Adipocyte (in vitro differentiated cells): ENCODE data around the gene LGALS1.

ENCODE experiments used
- DNase-seq: peaks from one replicate; pipeline ENCODE4 v3.0.0-alpha.2; 2015; ENCODE audit warnings: low read depth
- H3K27me3 ChIP-seq: replicated peaks from 2 replicates; pipeline ENCODE4 v1.7.0; 2013; ENCODE audit warnings: mild to moderate bottlenecking, low read length, moderate library complexity; ENCODE audit not compliant: control insufficient read depth, insufficient read depth
- H3K36me3 ChIP-seq: 2 replicates; pipeline ENCODE4 v1.7.0; 2013; ENCODE audit warnings: low read length, mild to moderate bottlenecking, moderate library complexity; ENCODE audit not compliant: control insufficient read depth, insufficient read depth, severe bottlenecking
- H3K4me1 ChIP-seq: 2 replicates; pipeline ENCODE4 v1.7.0; 2013; ENCODE audit warnings: mild to moderate bottlenecking, low read length, moderate library complexity; ENCODE audit not compliant: control insufficient read depth, insufficient read depth
- H3K4me3 ChIP-seq: 2 replicates; pipeline ENCODE4 v1.7.0; 2013; ENCODE audit warnings: mild to moderate bottlenecking, low read length, moderate library complexity
- H3K9ac ChIP-seq: 2 replicates; pipeline ENCODE4 v1.7.0; 2013; ENCODE audit warnings: mild to moderate bottlenecking, low read length, moderate library complexity
- H3K9me3 ChIP-seq: 2 replicates; pipeline ENCODE4 v1.7.0; 2013; ENCODE audit warnings: mild to moderate bottlenecking, low read length, moderate library complexity; ENCODE audit not compliant: control insufficient read depth

LGALS1 gene

DNA sequence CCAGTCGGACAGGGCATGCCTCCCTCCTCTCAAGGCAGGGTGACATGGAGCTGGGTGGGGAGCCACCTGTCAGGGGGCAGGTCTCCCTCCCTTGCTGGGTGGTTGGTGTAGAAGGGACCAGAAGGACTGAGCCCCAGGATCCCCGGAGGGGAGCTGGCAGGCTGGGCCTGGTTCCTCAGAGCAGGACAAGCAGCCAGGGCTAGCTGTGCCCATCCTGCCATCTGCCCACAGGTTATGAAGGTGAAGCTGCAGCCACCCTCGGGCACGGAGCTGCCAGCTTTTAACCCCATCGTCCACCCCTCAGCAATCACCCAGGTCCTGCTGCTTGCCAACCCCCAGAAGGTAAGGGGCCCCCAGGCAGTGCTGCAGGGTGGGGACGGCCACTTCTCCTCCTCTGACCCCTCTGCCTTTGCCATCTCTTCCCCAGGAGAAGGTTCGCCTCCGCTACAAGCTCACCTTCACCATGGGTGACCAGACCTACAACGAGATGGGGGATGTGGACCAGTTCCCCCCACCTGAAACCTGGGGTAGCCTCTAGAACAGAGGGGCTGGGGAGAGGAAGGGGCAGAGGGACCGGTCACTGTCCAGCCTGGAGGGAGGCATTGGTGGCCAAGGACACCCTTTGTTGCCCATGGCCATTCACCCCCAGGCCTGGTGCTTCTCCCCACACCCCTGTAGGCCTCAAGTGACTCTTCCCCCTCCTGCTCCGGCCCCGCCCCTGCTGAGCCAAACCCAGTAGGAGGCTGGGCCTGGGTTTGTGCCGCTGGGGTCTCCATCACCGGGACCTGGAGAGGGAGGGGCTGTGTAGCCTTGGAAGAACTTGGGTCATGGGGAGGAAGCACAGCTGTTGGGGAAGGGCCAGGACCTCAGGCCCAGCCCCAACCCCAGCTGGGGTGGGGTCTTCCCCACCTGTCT lies 43.0 kb upstream of the LGALS1 start:
- Histone ChIP-seq H3K9ac (peak overlapping the region; percentile 84), H3K27me3 (no peaks in the 10 kb centered on the region), H3K9me3 (no peaks in the 10 kb centered on the region), H3K36me3 (peaks cover 24% of the 10 kb centered on the region), H3K4me3 (no peak overlapping the region), H3K4me1 (peaks cover 47% of the 10 kb centered on the region)
- DNase-seq: no peak

- Histone ChIP-seq H3K36me3 (peaks cover 24% of the 10 kb centered on the region), H3K9me3 (no peaks in the 10 kb centered on the region), H3K4me1 (peaks cover 44% of the 10 kb centered on the region), H3K27me3 (no peaks in the 10 kb centered on the region), H3K4me3 (no peak overlapping the region), H3K9ac (peak overlapping the region; percentile 84)
- DNase-seq: no peak
These were observed 42.3 kb upstream of the LGALS1 start for GRCh38 chr22:37633089-37633624.

DNA sequence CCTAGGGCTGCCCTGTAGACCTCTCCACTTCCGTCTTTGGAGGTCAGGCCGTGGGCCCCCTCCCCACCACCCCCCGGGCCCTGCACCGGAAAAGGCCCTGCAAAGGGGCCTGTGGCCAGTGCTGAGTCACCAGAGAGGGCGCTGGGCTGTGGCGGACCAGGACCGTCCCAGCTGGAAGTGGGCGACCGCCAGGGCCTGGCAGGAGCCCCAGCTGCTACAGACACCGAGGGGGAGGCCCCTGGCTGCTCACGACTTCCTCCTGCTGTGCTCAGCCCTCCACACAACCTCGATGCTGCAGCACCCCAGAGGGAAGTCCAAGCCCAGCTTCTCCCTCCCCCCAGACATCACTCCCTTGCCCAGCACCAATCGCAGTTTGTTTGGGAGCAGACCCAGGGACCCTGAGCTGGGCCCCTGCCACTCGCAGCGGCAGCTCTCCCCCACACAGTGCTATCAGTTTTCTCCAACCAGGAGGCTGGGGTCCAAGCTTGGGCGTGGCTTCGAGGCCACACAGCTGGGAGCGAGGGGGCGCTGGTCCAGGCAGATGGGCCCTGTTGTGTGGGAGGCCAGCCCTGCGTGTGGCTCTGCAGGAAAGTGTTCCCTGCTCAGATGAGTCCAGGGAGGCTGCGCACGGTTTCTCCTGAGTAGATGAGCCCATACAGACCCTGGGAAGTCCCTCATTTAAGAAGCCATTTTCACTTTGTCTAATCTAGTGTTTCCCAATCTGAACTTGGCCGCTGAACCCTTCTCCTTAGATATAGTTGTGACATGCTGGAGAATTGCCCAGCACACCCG lies 41.6 kb upstream of the LGALS1 start:
- H3K27me3 ChIP-seq: no peaks in the 10 kb centered on the region
- no peaks in the 10 kb centered on the region for H3K9me3 ChIP-seq
- H3K9ac ChIP-seq: peak overlapping the region; percentile 84
- peaks cover 22% of the 10 kb centered on the region for H3K36me3 ChIP-seq
- H3K4me1 ChIP-seq: peaks cover 50% of the 10 kb centered on the region
- peak overlapping the region; percentile 71 for H3K4me3 ChIP-seq
- DNase-seq: peak; percentile 83

- peak; percentile 24 for DNase-seq
- Histone ChIP-seq H3K4me1 (peaks cover 54% of the 10 kb centered on the region), H3K36me3 (peaks cover 17% of the 10 kb centered on the region), H3K9ac (peak overlapping the region; percentile 84), H3K4me3 (peak overlapping the region; percentile 71), H3K27me3 (no peaks in the 10 kb centered on the region), H3K9me3 (no peaks in the 10 kb centered on the region)
These were observed 41.0 kb upstream of the LGALS1 start for GRCh38 chr22:37634417-37634924.

DNA sequence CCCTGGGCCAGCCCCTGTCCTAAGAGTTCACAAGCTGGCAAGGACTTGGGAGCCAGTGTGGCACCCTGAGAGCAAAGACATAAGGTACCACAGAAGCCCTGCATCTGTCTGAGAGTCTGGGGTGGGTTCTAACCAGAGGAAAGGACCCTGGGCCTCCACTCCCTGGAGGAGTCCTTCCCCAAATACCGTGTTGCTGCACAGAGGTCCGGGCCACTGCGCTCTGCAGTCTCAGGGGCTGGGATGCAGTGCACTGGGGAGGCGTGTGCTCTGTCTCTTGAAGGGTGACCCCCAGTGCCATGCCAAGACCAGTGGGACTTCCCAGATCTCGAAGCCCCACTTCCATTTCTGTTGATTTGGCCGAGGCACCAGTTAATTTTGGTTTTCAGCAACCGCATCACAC lies 40.3 kb upstream of the LGALS1 start:
- H3K36me3 ChIP-seq: peaks cover 10% of the 10 kb centered on the region
- H3K9me3 ChIP-seq: no peaks in the 10 kb centered on the region
- no peaks in the 10 kb centered on the region for H3K27me3 ChIP-seq
- H3K4me1 ChIP-seq: peaks cover 54% of the 10 kb centered on the region
- H3K9ac ChIP-seq: peak overlapping the region; percentile 84
- no peak for DNase-seq
- H3K4me3 ChIP-seq: no peak overlapping the region

- H3K9me3 ChIP-seq: no peaks in the 10 kb centered on the region
- DNase-seq: peak; percentile 28
- H3K4me3 ChIP-seq: no peak overlapping the region
- H3K36me3 ChIP-seq: peaks cover 4% of the 10 kb centered on the region
- H3K4me1 ChIP-seq: peaks cover 61% of the 10 kb centered on the region
- H3K27me3 ChIP-seq: no peaks in the 10 kb centered on the region
- H3K9ac ChIP-seq: no peak overlapping the region
These were observed 39.1 kb upstream of the LGALS1 start for GRCh38 chr22:37636186-37636948.

DNA sequence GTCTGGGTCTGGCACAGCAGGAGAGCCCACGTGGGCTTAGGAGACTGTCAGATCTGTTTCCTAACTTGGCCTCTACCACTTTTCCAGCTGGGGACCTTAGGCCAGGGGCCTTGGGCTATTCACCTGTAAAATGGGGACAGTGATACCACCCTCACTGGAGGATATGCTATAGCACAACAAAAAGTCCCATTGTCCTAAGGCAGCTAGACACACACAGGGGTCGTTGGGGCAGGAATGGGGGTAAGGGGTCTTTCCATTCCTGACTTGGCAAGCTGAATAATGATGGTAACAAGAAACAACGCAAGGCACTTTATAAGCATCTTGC lies 38.5 kb upstream of the LGALS1 start:
- Histone ChIP-seq H3K36me3 (no peaks in the 10 kb centered on the region), H3K4me3 (no peak overlapping the region), H3K27me3 (no peaks in the 10 kb centered on the region), H3K9ac (no peak overlapping the region), H3K4me1 (peaks cover 64% of the 10 kb centered on the region), H3K9me3 (no peaks in the 10 kb centered on the region)
- no peak for DNase-seq

- Histone ChIP-seq H3K27me3 (no peaks in the 10 kb centered on the region), H3K4me3 (peak overlapping the region; percentile 78), H3K4me1 (peaks cover 53% of the 10 kb centered on the region), H3K36me3 (no peaks in the 10 kb centered on the region), H3K9me3 (no peaks in the 10 kb centered on the region), H3K9ac (peak overlapping the region; percentile 64)
- no peak for DNase-seq
These were observed 36.9 kb upstream of the LGALS1 start for GRCh38 chr22:37638391-37639069.

DNA sequence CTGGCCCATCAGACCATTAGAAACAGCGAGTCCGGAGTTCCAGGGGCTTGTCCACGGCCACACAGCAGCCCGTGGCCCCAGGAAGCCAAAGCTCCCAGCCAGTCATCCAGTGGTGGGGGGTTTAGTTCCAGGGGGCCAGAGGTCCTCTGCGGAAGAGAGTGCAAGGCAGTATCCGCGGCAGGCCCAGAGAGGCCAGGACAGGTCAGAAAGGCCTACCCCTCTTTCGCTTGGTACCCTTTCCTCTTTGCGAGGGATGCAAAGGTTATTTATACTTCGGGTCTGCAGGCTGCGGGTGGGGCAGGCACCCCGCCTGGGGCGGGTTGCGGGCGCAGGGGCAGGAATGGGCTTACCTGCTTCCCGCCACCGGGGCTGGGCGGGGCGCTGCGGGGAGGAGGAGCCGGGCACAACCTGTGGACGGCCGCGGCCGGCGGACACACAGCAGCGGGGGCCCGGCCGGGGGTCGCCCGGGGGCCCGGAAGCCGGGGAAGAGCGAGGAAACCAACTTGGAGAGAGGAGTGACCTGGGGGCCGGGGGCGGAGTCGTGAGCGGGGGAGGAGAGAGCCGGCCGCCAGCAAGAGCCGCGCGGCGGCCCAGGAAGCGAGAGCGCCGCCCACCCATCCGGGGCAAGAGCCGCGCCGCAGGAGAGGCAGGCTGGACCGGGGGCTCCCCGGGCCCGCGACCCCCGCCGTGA lies 36.2 kb upstream of the LGALS1 start, which contains the start of gene SH3BP1:
Gene SH3BP1, plus strand, starts transcription at position 600 of the 691 bp plus-strand sequence. CDS start 119 bp downstream, outside the sequence.
- peak; percentile 74 for DNase-seq
- H3K4me1 ChIP-seq: peaks cover 46% of the 10 kb centered on the region
- H3K9ac ChIP-seq: peak within 1 kb of the TSS; percentile 75
- peak within 1 kb of the TSS; percentile 78 for H3K4me3 ChIP-seq
- no peaks in the 10 kb centered on the region for H3K27me3 ChIP-seq
- H3K36me3 ChIP-seq: no peaks in the 10 kb centered on the region
- no peaks in the 10 kb centered on the region for H3K9me3 ChIP-seq
